SK-N-SH treated with all-trans-retinoic acid at 6 μM for 48 hours (cell line): Measurements from ENCODE around the gene ZNF581.

ENCODE experiments used
- BACH2 ChIP-seq: fragments of 250-450 bp; sonication (Bioruptor Pico); IDR thresholded peaks from 2 replicates; pipeline ENCODE4 v1.9.0; 2021; ENCODE audit warnings: mild to moderate bottlenecking, borderline replicate concordance
- CSDC2 ChIP-seq: fragments of 250-450 bp; sonication (Bioruptor Pico); IDR thresholded peaks from 2 replicates; pipeline ENCODE4 v1.5.0; 2020; ENCODE audit warnings: mild to moderate bottlenecking, moderate library complexity
- ESRRG ChIP-seq: fragments of 250-450 bp; sonication (Bioruptor Pico); IDR thresholded peaks from 2 replicates; pipeline ENCODE4 v1.6.1; 2021; ENCODE audit warnings: mild to moderate bottlenecking
- OSR1 ChIP-seq: fragments of 250-450 bp; sonication (Bioruptor Pico); IDR thresholded peaks from 2 replicates; pipeline ENCODE4 v1.8.0; 2022; ENCODE audit warnings: moderate library complexity, mild to moderate bottlenecking, inconsistent platforms
- TCF4 ChIP-seq: fragments of 250-450 bp; sonication (Bioruptor Pico); IDR thresholded peaks from 2 replicates; pipeline ENCODE4 v1.8.0; 2021; ENCODE audit warnings: mild to moderate bottlenecking, moderate library complexity, borderline replicate concordance
- ZC3H10 ChIP-seq: fragments of 250-450 bp; sonication (Bioruptor Pico); IDR thresholded peaks from 2 replicates; pipeline ENCODE4 v1.5.1; 2021; ENCODE audit warnings: mild to moderate bottlenecking, moderate library complexity
- ZFP30 ChIP-seq: fragments of 450-650 bp; formaldehyde crosslinking; IDR thresholded peaks from 2 replicates; pipeline ENCODE4 v1.5.0; 2022; ENCODE audit warnings: mild to moderate bottlenecking, moderate library complexity
- ZNF565 ChIP-seq: fragments of 450-650 bp; formaldehyde crosslinking; conservative IDR thresholded peaks from 2 replicates; pipeline ENCODE4 v1.5.0; 2020; ENCODE audit warnings: low read depth, mild to moderate bottlenecking, moderate library complexity
- ZNF70 ChIP-seq: fragments of 450-650 bp; formaldehyde crosslinking; IDR thresholded peaks from 2 replicates; pipeline ENCODE4 v1.5.0; 2020; ENCODE audit warnings: mild to moderate bottlenecking, moderate library complexity
- ZNF8 ChIP-seq: fragments of 450-650 bp; formaldehyde crosslinking; IDR thresholded peaks from 2 replicates; pipeline ENCODE4 v1.5.0; 2020; ENCODE audit warnings: mild to moderate bottlenecking, moderate library complexity
- TF ChIP-seq, protein P1 (sequence below): fragments of 250-450 bp; sonication (Bioruptor Pico); IDR thresholded peaks from 2 replicates; pipeline ENCODE4 v1.8.0; 2020; ENCODE audit warnings: mild to moderate bottlenecking, moderate library complexity, borderline replicate concordance
- TF ChIP-seq, protein P2 (sequence below): fragments of 250-450 bp; sonication (Bioruptor Pico); IDR thresholded peaks from 2 replicates; pipeline ENCODE4 v1.8.0; 2021; ENCODE audit warnings: low read depth, mild to moderate bottlenecking, moderate library complexity, borderline replicate concordance
- TF ChIP-seq, protein P3 (sequence below): fragments of 250-450 bp; sonication (Bioruptor Pico); IDR thresholded peaks from 2 replicates; pipeline ENCODE4 v1.5.1; 2020; ENCODE audit warnings: low read depth, mild to moderate bottlenecking, moderate library complexity

DNA sequence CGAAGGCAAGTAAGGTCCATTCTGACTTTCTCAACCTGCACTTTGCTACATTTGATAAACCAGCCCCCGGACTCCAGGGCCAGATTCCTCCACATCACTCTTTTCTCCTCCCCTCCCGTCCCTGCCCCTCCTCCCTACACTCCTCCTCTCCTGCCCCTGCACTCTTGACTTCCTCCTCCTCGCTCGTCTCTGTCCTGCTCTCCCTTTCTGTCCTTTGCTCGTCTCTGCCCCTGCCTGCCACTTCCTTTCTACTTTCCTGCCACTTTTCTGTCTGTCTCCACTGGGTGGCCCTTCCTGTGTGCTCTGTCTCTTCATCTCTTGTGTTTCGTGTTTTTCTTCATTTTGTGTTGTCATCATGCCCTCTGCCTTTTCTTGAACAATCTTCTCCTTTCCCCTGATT lies 18.4 kb downstream of the ZNF581 start:
- TF ChIP-seq, protein P1, sequence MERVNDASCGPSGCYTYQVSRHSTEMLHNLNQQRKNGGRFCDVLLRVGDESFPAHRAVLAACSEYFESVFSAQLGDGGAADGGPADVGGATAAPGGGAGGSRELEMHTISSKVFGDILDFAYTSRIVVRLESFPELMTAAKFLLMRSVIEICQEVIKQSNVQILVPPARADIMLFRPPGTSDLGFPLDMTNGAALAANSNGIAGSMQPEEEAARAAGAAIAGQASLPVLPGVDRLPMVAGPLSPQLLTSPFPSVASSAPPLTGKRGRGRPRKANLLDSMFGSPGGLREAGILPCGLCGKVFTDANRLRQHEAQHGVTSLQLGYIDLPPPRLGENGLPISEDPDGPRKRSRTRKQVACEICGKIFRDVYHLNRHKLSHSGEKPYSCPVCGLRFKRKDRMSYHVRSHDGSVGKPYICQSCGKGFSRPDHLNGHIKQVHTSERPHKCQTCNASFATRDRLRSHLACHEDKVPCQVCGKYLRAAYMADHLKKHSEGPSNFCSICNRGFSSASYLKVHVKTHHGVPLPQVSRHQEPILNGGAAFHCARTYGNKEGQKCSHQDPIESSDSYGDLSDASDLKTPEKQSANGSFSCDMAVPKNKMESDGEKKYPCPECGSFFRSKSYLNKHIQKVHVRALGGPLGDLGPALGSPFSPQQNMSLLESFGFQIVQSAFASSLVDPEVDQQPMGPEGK (CRISPR knock-in tag) = no peak
- TF ChIP-seq ZFP30 (CRISPR knock-in tag) (no peak), ESRRG (CRISPR knock-in tag) (no peak), OSR1 (no peak), ZNF565 (CRISPR knock-in tag) (no peak), TCF4 (CRISPR knock-in tag) (no peak), ZNF70 (CRISPR knock-in tag) (no peak), BACH2 (CRISPR knock-in tag) (no peak), CSDC2 (CRISPR knock-in tag) (no peak), ZNF8 (CRISPR knock-in tag) (no peak), ZC3H10 (CRISPR knock-in tag) (no peak)
- TF ChIP-seq, protein P2, sequence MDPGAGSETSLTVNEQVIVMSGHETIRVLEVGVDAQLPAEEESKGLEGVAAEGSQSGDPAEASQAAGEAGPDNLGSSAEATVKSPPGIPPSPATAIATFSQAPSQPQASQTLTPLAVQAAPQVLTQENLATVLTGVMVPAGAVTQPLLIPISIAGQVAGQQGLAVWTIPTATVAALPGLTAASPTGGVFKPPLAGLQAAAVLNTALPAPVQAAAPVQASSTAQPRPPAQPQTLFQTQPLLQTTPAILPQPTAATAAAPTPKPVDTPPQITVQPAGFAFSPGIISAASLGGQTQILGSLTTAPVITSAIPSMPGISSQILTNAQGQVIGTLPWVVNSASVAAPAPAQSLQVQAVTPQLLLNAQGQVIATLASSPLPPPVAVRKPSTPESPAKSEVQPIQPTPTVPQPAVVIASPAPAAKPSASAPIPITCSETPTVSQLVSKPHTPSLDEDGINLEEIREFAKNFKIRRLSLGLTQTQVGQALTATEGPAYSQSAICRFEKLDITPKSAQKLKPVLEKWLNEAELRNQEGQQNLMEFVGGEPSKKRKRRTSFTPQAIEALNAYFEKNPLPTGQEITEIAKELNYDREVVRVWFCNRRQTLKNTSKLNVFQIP = no peak
- TF ChIP-seq, protein P3, sequence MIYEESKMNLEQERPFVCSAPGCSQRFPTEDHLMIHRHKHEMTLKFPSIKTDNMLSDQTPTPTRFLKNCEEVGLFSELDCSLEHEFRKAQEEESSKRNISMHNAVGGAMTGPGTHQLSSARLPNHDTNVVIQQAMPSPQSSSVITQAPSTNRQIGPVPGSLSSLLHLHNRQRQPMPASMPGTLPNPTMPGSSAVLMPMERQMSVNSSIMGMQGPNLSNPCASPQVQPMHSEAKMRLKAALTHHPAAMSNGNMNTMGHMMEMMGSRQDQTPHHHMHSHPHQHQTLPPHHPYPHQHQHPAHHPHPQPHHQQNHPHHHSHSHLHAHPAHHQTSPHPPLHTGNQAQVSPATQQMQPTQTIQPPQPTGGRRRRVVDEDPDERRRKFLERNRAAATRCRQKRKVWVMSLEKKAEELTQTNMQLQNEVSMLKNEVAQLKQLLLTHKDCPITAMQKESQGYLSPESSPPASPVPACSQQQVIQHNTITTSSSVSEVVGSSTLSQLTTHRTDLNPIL (CRISPR knock-in tag) = no peak
